NT2/D1 (cell line): ENCODE data around the gene UMPS.

Experiments used
- SUZ12 ChIP-seq: IDR thresholded peaks from 2 replicates; pipeline ENCODE4 v1.6.1; 2011; ENCODE audit not compliant: insufficient read length, insufficient read depth; ENCODE audit errors: extremely low read depth
- YY1 ChIP-seq: IDR thresholded peaks from 2 replicates; pipeline ENCODE4 v1.6.1; 2011; ENCODE audit not compliant: insufficient read length, insufficient read depth

GRCh38 chr3:124748560-124749198, 18.4 kb downstream of the UMPS start:
- TF ChIP-seq YY1 (no peak), SUZ12 (no peak)
